Measurements from ENCODE around the gene MALRD1.
"Not testable (repeated sequence)": the region's sequence is repeated elsewhere in the genome, so short reads cannot be mapped to it uniquely, and the experiment has no call there.

Gene MALRD1

DNA sequence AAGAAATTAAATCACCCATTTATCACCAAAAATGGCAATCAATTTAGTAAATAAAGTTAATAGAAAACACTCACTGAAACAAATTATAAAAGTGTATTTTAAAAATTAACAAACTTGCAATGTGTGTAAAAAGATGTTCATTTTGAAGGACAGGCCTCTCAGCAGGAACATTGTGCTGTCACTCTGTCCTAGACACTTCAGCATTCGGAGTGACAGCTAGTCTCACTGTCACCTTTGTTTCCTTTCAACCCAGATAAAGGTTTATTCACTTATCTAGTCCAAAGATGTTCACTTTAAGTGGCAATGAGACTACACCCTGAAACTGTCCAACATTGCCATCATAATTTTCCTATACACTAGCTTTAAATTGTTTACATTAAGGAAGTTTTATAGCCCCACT, 675.7 kb downstream of the MALRD1 start:
- DNase-seq, result no peak

DNA sequence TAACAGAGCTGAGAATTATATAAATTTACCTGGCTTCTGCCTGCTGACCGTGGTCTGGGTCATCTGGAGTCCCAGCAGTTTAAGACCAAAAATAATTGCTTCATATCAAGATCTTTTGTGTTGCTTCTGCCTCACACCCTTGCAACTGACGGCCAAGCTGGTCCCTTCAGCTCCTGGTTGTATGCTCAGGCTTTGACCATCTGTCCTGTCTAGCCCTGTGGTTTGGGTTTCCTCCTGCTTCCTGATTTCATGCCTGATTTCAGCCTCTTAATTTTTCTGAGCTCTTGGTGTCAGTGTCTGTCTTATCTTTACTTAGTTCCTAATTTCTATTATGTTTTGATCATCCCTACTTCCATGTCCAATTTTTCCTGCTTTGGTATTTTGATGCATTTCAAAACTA, 679.8 kb downstream of the MALRD1 start:
- DNase-seq, result no peak

DNA sequence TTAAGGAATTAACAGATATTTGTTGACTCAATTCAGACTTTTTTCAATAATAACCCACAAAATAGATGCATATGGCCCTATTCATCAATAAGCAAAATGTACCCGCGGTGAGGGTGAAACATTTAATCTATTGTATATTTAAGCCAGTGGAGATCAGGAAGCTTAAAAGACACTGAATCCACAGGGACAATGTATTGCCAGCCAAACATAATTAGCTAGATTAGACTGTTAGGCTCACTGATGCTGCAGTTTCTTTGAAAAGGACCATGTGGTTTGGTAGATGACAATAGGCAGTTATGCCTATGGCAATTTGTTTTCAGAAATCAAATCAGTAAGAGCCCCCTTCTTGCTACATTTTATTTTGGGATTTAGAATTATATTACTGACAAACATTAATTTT, 680.4 kb downstream of the MALRD1 start:
- no peak for DNase-seq

DNA sequence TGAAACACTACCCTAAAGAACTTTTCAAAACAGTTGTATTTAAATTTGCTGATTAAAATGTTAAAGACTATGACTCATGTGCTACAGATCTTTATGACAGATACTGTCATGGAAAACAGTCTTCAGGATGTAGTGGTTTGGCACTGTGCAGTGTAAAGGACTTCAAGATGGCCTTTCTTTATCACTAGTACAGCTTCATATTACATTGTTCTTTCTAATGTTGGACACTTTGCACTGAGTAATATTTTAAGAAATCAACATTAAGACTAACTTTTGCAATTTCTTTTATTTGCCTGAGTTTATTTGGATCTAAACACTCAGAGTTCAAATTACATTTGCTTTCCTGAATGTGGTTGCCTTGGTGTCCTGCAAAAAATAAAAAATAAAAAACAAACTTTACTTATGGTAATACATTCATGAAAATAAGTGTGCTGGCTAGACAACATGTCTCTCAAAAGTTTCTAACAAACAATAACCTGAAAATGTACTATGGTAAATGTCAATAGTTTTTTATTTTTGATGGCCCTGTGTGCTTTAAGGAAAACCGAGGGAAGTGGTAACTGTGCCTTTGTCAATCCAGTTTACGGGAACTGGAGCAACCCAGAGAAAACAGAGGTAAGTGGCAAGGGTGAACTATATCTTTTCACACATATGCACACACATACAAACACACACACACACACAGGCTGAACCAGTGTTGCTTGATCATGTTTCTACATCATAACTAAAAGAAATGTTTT, 681.7 kb downstream of the MALRD1 start:
- DNase-seq, result no peak

DNA sequence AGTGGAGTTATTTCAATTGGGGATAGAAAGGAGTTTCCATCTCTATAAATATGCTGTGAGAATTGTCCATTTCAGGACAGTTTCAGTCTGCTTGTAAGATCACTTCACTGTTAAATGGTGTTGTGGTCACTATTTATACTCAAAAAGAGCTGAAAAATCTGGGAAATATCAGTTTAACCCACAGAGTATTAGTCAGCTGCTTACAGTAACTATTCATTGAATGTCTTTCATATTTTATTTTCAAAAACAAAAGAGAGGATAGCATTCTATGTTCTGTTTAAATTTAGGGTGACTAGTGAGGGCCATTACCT, 682.3 kb downstream of the MALRD1 start:
- no peak for DNase-seq

DNA sequence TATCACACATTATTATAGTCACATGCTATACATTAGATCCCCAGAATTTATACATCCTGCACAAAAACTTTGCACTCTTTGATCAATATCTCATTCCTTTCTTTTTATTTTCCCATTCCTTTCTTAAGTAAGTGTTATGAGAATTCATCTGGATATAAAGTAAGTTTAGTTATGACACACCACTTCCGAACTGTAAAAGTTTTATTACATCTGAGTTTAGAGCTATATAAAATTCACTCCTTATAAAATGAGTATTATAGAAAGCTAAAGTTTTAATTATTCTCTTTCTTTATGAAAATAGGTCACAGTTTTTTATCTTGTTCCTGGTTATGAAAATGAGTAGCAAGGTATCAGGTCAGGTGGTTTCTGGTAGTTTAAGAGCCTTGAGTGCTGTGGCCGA, 683.0 kb downstream of the MALRD1 start:
- no peak for DNase-seq

DNA sequence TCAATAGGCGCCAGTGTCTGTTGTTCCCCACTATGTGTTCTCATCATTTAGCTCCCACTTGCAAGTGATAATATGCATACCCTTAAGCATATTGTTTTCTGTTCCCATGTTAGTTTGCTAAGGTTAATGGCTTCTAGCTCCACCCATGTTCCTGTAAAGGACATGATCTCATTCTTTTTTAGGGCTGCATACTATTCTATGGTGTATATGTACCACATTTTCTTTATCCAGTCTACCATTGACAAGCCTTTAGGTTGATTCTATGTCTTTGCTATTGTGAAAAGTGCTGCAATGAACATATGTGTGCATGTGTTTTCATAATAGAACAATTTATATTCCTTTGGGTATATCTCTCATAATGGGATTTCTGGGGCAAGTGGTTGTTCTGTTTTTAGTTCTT, 689.8 kb downstream of the MALRD1 start:
- DNase-seq, result no peak

DNA sequence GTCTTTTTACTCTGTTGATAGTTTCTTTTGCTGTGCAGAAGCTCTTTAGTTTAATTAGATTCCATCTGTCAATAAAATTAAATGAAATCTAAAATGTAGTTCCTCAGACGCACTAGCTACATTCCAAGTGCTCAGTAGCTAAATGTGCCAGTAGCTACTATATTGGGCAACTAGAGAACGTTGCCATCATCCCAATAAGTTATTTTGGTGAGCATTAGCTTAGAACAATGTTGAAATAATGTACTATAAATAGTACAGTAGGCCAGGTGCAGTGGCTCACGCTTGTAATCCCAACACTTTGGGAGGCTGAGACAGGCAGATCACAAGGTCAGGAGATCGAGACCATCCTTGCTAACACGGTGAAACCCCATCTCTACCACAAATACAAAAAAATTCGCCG, 690.6 kb downstream of the MALRD1 start:
- DNase-seq, result not testable (repeated sequence)

DNA sequence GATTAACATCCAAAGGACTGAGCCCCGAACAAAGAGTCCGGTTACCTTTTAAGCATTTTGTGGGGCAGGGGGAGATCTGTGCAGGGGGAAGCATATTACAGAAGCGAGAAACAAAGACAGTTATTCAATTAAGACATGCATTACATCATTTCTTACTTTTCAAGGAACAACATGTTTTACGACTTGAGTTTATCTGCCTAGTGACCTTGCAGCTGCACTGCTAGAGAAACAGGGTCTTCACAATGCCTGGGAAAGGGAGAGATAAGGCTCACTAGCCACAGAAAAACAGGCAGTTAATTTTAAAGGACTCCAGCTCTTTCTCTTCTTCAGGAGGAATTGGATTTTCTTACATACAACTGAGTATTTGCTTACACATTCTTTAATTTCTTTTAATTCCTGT, 693.5 kb downstream of the MALRD1 start:
- DNase-seq, result not testable (repeated sequence)

DNA sequence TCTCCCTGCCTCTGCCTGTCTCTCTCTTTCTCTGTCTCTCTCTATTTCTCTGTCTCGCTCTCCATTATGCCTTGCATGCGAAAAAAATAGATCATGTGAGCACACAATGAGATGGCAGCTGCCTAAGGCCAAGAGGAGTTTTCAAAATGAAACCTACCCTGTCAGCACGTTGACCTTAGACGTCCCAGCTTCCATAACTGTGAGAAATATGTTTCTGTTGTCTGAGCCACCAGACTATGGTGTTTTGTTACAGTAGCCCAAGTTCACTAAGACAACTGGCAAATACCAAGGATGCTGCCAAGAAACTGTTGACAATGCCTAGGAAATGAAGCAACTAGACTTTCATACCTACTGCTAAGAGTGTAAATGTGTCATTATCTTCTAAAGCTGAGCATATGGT, 697.1 kb downstream of the MALRD1 start:
- no peak for DNase-seq

DNA sequence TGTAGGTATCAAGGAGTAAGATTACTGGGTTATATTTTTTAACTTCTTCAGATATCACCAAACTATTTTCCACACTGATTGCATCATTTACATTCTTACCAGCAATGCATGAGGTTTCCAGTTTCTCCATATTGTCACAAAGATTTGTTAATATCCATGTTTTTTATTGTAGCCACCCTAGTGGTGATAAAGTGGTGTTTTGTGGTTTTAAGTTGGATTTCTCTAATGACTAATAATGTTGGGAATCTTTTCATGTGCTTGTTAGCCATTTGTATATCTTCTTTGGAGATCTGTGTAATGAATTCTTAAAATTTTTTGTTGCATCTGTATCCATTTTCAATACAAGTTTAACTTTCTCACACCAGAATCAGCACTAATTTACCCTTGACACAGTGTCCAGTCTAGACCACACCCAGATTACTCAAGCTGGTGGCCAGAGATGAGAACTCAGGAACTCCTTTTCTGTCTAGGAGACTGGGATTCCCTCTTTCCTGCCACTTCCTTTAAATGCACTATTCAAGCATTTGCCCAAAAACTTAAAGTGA, 700.7 kb downstream of the MALRD1 start:
- no peak for DNase-seq

DNA sequence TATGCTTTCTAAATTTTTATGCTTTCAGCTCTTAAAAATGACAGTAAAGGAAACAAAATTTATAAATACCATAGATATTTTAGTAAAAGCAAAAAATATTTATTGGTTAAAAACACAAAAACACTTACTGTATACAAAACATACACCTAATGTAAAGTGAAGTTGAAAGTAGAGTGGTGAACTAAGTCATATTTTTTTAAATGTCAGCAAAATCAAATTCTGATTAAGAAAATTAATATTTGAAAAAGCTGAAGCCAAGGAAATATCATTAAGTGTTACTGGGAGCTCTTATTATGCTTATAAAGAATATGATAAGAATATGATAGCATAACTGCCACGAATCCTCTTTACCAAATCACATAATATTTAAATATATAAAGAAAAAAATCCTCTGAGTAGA, 702.4 kb downstream of the MALRD1 start:
- no peak for DNase-seq

DNA sequence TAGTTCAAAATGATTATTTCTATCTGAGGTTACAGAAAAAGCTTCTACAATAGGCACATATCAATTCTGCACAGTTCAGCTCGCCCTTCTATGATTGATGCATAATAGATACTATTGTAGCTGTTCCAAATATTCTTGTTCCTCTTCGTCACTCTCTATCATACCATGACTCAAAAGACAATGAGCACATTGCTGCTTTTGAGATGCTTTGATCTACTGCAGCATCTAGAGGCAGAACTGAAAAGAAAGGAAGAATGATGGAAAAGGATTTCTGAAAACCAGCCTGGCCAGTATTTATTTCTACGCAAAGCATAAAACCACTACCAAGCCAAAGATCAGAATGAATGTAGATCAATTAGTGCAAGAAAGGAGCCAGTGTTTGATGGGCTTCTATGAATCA, 708.3 kb downstream of the MALRD1 start:
- no peak for DNase-seq

DNA sequence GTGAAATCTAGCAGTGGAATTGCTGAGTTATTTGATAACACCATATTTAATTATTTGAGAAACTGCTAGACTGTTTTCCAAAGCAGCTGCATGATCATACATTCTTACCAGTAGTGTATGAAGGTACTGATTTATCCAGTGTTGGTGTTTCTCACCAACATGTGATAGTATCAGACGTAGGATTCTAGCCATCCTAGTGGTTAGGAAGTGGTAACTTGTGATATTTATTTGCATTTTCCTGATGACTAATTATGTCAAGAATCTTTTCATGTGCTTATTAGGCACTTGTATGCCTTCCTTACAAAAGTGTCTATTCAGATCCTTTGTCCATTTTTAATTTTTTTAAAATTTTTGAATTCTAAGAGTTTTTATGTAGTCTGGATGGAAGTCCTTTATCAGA, 713.4 kb downstream of the MALRD1 start:
- DNase-seq, result no peak

DNA sequence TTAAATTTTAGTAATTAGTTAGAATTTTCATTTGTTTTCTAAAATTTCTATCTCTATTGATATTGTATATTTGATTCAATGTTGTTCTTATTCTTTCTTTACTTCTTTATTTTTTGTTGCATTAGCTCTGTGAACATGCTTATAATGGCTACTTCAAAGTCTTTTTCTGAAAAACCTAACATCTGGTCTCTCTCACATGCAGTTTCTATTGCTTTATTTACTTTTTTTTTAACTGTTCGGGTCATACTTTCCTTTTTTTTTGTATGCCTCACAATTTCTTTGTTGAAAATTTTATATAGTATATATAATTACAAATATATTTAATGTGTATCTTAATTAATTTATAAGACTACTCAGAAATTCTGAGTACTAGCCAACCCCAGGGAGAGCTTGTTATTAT, 715.5 kb downstream of the MALRD1 start:
- DNase-seq, result no peak

DNA sequence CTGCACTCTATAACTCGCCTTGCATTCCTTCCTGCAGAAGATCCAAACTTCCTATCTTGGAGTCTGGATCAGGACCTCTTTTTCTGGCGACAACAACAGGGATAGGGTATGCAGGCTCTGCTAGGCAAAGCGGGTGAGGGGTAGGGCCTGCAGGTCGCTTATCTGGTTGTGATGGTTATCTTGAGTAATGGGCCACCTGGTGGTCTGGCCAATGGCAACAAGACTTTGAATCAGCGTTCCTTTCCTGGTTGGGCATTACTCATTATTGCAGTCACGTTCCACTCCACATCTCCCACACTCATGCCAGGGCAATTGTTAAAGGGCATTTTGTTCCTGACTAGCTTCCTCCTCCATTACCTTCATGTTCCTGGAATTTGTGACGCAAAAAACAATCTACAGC, 719.3 kb downstream of the MALRD1 start:
- DNase-seq, result no peak

DNA sequence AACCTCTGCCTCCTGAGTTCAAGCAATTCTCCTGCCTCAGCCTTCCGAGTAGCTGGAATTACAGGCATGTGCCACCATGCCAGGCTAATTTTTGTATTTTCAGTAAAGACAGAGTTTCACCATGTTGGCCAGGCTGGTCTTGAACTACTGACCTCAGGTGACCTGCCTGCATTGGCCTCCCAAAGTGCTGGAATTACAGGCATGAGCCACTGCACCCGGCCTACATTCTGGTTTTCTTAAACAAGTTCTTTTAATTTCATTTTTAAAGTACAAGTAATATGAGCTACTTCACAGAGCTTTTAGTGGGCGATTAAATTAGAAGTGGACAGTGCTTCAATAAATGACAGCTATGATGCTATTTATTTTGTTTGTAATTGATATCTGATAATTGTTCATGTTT, 721.2 kb downstream of the MALRD1 start:
- not testable (repeated sequence) for DNase-seq

DNA sequence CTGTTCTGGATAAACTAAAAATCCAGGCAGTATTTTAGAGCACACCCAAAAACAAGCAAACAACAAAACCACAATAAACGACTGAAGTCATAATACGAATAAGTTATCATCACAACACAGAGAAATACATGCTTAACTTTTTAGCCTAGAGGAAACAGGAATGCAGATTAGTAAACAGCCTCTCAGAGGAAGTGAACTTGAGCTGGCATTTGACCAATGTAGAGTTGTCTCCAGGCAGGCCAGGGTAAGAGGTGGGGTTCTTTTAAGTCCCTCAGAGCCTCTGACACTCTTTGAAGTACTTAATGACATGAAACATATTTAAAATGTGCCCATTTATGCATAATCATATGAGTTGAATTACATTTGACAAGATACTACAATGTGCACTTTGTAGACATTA, 724.4 kb downstream of the MALRD1 start:
- DNase-seq, result no peak

DNA sequence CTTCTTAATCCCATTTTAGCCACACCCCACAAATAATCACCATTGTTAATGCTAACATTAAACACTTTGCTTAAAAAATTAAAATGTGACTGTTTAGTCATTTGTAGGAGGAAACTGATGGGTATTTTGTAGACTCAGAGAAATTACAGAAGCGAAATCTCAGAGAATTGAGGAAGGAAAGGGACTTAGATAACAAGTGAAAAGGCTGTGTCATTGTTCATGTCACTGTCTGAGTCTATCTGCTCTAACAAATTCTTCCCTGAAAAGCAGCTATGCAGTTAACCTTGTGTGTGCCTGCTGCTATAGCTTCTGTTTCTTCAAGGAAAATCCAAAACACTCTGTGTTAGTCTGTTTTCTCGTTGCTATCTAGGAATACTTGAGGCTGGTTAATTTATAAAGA, 726.7 kb downstream of the MALRD1 start:
- no peak for DNase-seq

DNA sequence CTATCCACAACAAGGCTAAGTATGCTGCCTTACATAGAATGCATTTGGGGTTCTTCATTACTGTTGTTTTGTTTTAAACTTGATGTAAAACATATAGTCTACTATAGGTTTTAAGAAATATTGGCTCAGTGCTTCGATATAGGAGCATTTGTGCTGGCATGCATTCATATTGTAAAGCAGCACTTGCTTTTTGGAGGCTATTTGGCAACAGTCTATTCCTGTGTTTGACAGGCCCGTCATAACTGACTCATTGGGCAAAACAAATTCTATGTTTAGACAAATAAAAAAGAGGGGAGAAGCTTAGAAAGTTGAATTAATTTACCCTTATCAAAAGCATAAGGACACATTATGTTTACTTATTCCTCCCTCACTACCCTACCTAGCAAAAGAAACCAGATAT, 729.2 kb downstream of the MALRD1 start:
- no peak for DNase-seq

DNA sequence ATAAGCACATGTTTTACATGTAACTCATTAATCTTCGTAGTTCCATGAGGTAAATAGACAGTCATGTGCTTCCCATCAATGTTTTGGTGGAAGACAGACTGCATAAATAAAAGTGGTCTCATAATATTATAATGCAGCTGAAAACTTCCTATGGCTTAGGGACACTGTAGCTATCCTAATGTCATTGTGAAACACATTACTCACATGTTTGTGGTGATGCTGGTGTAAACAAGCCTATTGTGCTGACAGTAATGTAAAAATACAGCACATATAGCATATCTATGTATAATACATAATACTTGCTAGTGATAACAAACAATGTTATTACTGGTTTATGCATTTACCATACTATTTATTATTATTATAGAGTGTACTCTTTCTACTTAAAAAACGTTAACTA, 730.4 kb downstream of the MALRD1 start:
- DNase-seq, result no peak

DNA sequence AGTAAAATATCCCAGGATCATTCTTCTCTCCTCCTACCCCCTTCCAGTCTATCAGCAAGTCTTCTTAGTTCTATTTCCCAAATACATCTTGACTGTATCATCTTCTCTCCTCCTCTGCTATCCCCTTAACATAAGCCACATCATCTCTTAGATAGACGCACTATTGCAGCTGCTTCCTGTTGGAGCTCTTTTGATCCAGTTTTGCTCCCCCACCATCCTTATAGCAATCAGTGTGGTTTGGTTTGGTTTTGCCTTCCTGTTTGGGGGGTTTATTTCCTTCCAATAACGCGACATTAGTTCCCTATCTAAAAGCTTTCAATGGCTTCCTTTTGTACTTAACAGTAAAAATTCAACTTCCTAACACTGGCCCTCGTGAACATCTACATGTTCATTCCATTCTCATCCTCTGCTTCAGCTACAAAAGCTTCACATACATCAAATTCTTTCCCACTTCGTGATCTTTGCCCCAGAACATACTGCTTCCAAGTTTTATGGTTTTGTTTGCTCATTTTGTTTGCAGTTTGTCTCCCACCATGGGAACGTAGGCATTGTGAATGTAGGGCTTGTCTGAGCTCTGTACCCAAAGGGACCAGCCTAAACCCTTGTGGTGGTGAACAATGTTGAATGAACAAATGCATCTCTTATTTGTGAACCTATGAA, 734.0 kb downstream of the MALRD1 start:
- no peak for DNase-seq

DNA sequence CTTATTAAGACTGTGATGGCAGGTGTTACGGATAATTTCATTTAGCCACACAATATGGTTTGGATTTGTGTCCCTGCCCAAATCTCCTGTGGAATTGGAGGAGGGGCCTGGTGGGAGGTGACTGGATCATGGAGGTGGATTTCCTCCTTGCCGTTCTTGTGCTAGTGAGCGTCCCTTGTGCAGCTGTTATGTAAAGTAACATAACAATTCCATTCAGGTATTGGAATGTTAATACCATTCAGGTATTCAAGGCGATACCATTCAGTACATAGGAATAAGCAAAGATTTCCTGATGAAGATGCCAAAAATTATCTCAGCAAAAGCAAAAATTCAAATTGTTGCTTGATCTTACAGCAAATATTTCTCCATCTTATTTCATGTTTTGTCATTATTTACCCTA, 735.1 kb downstream of the MALRD1 start:
- DNase-seq, result no peak
